Fibroblast of villous mesenchyme (primary cell): ENCODE results near the gene C1QTNF9B. TPM values are rescaled to one million over a fixed set of nuclear protein-coding genes. Genes with fewer than 3 reads are reported as not detected.
A peak's percentile ranks its signal among the peaks of the same experiment; 100 is the strongest.

Source experiments
- DNase-seq: peaks from one replicate; pipeline ENCODE4 v3.0.0-alpha.2; 2010; ENCODE audit warnings: low read depth
- H3K4me3 ChIP-seq: 2 replicates; pipeline ENCODE4 v1.5.1; 2011; ENCODE audit warnings: low read depth, mild to moderate bottlenecking, low read length
- CTCF ChIP-seq: IDR thresholded peaks from 2 replicates; pipeline ENCODE4 v1.5.1; 2012; ENCODE audit warnings: low read depth, mild to moderate bottlenecking, low read length; ENCODE audit not compliant: insufficient read depth
- total RNA-seq: library from RNA; depleted of rRNA; stranded (reverse); fragments of >200 nt; gene quantifications from 2 replicates; pipeline ENCODE4 v1.2.3, GENCODE V29; 2012

The C1QTNF9B gene
- total RNA-seq, 1 donor: 0.86 TPM

GRCh38 chr13:23909606-23910005, 12.3 kb upstream of the C1QTNF9B start:
- no peak for TF ChIP-seq CTCF
- H3K4me3 ChIP-seq: no peak overlapping the region
- no peak for DNase-seq

GRCh38 chr13:23905766-23906165, 8.5 kb upstream of the C1QTNF9B start:
- no peak overlapping the region for H3K4me3 ChIP-seq
- peak; percentile 48 for DNase-seq
- TF ChIP-seq CTCF: no peak

GRCh38 chr13:23903906-23904280, 6.6 kb upstream of the C1QTNF9B start:
- no peak overlapping the region for H3K4me3 ChIP-seq
- TF ChIP-seq CTCF: no peak
- DNase-seq: no peak

- no peak for DNase-seq
- TF ChIP-seq CTCF: no peak
- H3K4me3 ChIP-seq: peak overlapping the region; percentile 34
These were observed 5.9 kb upstream of the C1QTNF9B start for GRCh38 chr13:23902975-23903905.

- DNase-seq: no peak
- no peak for TF ChIP-seq CTCF
- H3K4me3 ChIP-seq: no peak overlapping the region
These were observed 4.1 kb upstream of the C1QTNF9B start for GRCh38 chr13:23901365-23901764.

GRCh38 chr13:23899555-23899954, 2.3 kb upstream of the C1QTNF9B start:
- peak; percentile 60 for DNase-seq
- H3K4me3 ChIP-seq: no peak overlapping the region
- peak; percentile 73 for TF ChIP-seq CTCF
